K562 (cell line): ENCODE data around the gene EGFR. TPM values are rescaled to one million over a fixed set of nuclear protein-coding genes. Genes with fewer than 3 reads are reported as not detected.

Experiments
- ATAC-seq: fragments of 200-7000 bp; cut with Tn5 transposase; 3 replicates; pipeline ENCODE4 v1.9.1; 2020; ENCODE audit warnings: moderate library complexity
- BruUV-seq: library from RNA; stranded (reverse); fragments of 400-500 nt; replicated peaks from 2 replicates; lab custom pipeline; 2021; lab: Mats Ljungman, UMichigan
- CTCF ChIA-PET: fragments of 300-600 bp; formaldehyde crosslinking; extraction: SDS; loops from one replicate; lab custom pipeline; 2021; ENCODE audit warnings: low intra/inter-chr PET ratio; lab: Yijun Ruan, JAX
- POLR2A ChIA-PET: fragments of 300-600, 350-650 bp; sonication (Branson Sonifier 250); formaldehyde crosslinking; extraction: SDS; loops from one replicate; lab custom pipeline; 2021; ENCODE audit warnings: antibody characterized with exemption, inconsistent platforms; lab: Yijun Ruan, JAX
- DNase-seq, 4 experiments: peaks; one replicate each; pipeline versions ENCODE4 v3.0.0 to v3.0.0-alpha.2; 2011 to 2018; ENCODE audit warnings: low spot score in 3 of 4, mixed read lengths in 3 of 4; ENCODE audit errors: extremely low read depth in 1 of 4
- FAIRE-seq: peaks from 2 replicates; lab custom pipeline; 2011; peaks lifted over from hg19 to GRCh38; lab: Jason Lieb, UNC
- H2AFZ ChIP-seq: 2 replicates; pipeline ENCODE4 v1.6.0; 2011; ENCODE audit warnings: low read depth, low read length, control low read depth, inconsistent platforms
- H3K27ac ChIP-seq: fragments of 200-600 bp; 3 replicates; pipeline ENCODE4 v1.8.0; 2011; ENCODE audit warnings: low read depth, mild to moderate bottlenecking, control low read depth, inconsistent platforms, low read length, moderate library complexity, mixed read lengths; ENCODE audit errors: extremely low read depth
- H3K27me3 ChIP-seq, 2 experiments: fragments of 300-600 bp in 1 of 2; 2 replicates in 1 of 2; 3 replicates in 1 of 2; pipeline versions ENCODE4 v1.6.0 to v1.8.0; 2011; ENCODE audit warnings: inconsistent platforms in 2 of 2, low read length in 2 of 2, mild to moderate bottlenecking in 1 of 2, mixed read lengths in 1 of 2, moderate library complexity in 1 of 2; ENCODE audit not compliant: control insufficient read depth in 2 of 2, insufficient read depth in 2 of 2
- H3K36me3 ChIP-seq: fragments of 300-600 bp; 3 replicates; pipeline ENCODE4 v1.8.0; 2011; ENCODE audit warnings: mild to moderate bottlenecking, low read length, inconsistent platforms; ENCODE audit not compliant: control insufficient read depth, insufficient read depth
- H3K4me1 ChIP-seq, 2 experiments: fragments of 200-600 bp in 1 of 2; replicated peaks in 1 of 2; 2 replicates in 1 of 2; 3 replicates in 1 of 2; pipeline versions ENCODE4 v1.5.1 to v1.8.0; 2011; ENCODE audit warnings: inconsistent platforms in 2 of 2, low read length in 2 of 2, mild to moderate bottlenecking in 1 of 2, mixed read lengths in 1 of 2, moderate library complexity in 1 of 2; ENCODE audit not compliant: control insufficient read depth in 2 of 2, insufficient read depth in 2 of 2
- H3K4me2 ChIP-seq: 2 replicates; pipeline ENCODE4 v1.6.1; 2011; ENCODE audit warnings: low read length, control low read depth, inconsistent platforms, mixed read lengths; ENCODE audit not compliant: insufficient read depth
- H3K4me3 ChIP-seq: fragments of 200-600 bp; sonication (generic), shearing (Covaris generic); 2 replicates; pipeline ENCODE4 v1.5.1; 2016; ENCODE audit warnings: control low read depth, inconsistent platforms
- H3K79me2 ChIP-seq: fragments of 200-600 bp; 3 replicates; pipeline ENCODE4 v1.8.0; 2011; ENCODE audit warnings: low read length, inconsistent platforms; ENCODE audit not compliant: control insufficient read depth, insufficient read depth
- H3K9ac ChIP-seq, 2 experiments: 2 replicates each; pipeline versions ENCODE4 v1.6.0 to v1.6.1; 2011; ENCODE audit warnings: low read depth in 2 of 2, low read length in 2 of 2, control low read depth in 1 of 2, inconsistent platforms in 1 of 2, mild to moderate bottlenecking in 1 of 2, mixed read lengths in 1 of 2; ENCODE audit not compliant: insufficient read depth in 1 of 2
- H3K9me1 ChIP-seq: one replicate; pipeline ENCODE4 v1.6.0; 2011; ENCODE audit warnings: inconsistent platforms, mild to moderate bottlenecking, low read length, moderate library complexity; ENCODE audit not compliant: control insufficient read depth, insufficient read depth
- H3K9me3 ChIP-seq: replicated peaks from 2 replicates; pipeline ENCODE4 v1.5.1; 2011; ENCODE audit warnings: low read depth, low read length, inconsistent platforms; ENCODE audit not compliant: control insufficient read depth, insufficient read depth
- H4K20me1 ChIP-seq: replicated peaks from 2 replicates; pipeline ENCODE4 v1.6.1; 2011; ENCODE audit warnings: low read length, inconsistent platforms, mixed read lengths; ENCODE audit not compliant: control insufficient read depth, insufficient read depth
- E2F3 ChIP-seq: fragments of 250-450 bp; sonication (Bioruptor Pico); IDR thresholded peaks from 2 replicates; pipeline ENCODE4 v1.4.0; 2020; ENCODE audit warnings: mild to moderate bottlenecking
- SMAD3 ChIP-seq: fragments of 450-650 bp; formaldehyde crosslinking; conservative IDR thresholded peaks from 2 replicates; pipeline ENCODE4 v1.4.0; 2020; ENCODE audit warnings: mild to moderate bottlenecking
- TCF3 ChIP-seq: sonication (generic); formaldehyde crosslinking; IDR thresholded peaks from 2 replicates; pipeline ENCODE4 v1.4.0; 2020; ENCODE audit warnings: mild to moderate bottlenecking, missing genetic modification reagents
- ZFP30 ChIP-seq: fragments of 250-450 bp; sonication (Bioruptor Pico); IDR thresholded peaks from 2 replicates; pipeline ENCODE4 v1.8.0; 2022; ENCODE audit warnings: moderate library complexity, mild to moderate bottlenecking, inconsistent platforms, borderline replicate concordance
- ZNF175 ChIP-seq: fragments of 200-800 bp; sonication (Bioruptor generic); IDR thresholded peaks from 2 replicates; pipeline ENCODE4 v1.6.1; 2016; ENCODE audit warnings: low read depth, mild to moderate bottlenecking, missing genetic modification characterization, missing compliant biosample characterization
- ZNF778 ChIP-seq: fragments of 450-650 bp; formaldehyde crosslinking; IDR thresholded peaks from 2 replicates; pipeline ENCODE4 v1.4.0; 2020; ENCODE audit warnings: mild to moderate bottlenecking, moderate library complexity
- WGBS: fragments of 100-300 bp; shearing (Covaris generic); methylation state at CpG from one replicate; pipeline ENCODE4 v1.1.6; 2016; ENCODE audit warnings: low coverage, mixed read lengths; ENCODE audit not compliant: insufficient coverage; ENCODE audit errors: missing lambda C conversion rate; 5-methylcytosine and 5-hydroxymethylcytosine counted together
- in situ Hi-C: fragments of 300-500 bp; cut with MboI; formaldehyde crosslinking; loops from 4 replicates; pipeline ENCODE4 v1.15.0; 2018; ENCODE audit warnings: inconsistent platforms, mixed read lengths
- intact Hi-C: fragments of 100-400 bp; cut with micrococcal nuclease; formaldehyde crosslinking; loops from 2 replicates; pipeline ENCODE4 v1.14.2; 2022
- polyA plus RNA-seq, 8 experiments: library from polyadenylated mRNA; depleted of rRNA in 4 of 8; stranded (reverse) in 5 of 8; unstranded in 3 of 8; fragments of >200 nt; fragmentation: Nextera tagmentation in 2 of 8; fragmentation: Illumina TruSeq in 1 of 8; extraction: Ambion mirVana in 2 of 8; extraction: Trizol in 1 of 8; gene quantifications; 2 replicates each; pipeline versions ENCODE4 v1.2.1 to v1.2.3, GENCODE V29; 2011 to 2014; ENCODE audit warnings: inconsistent platforms in 1 of 8, missing spikeins in 1 of 8
- total RNA-seq, 7 experiments: library from RNA; depleted of rRNA in 6 of 7; stranded (reverse); fragments of >200 nt in 6 of 7; fragmentation: Illumina TruSeq in 2 of 7; extraction: Trizol in 2 of 7; gene quantifications; 2 replicates each; pipeline versions ENCODE4 v1.2.1 to v1.2.3, GENCODE V29; 2011 to 2021; ENCODE audit warnings: low replicate concordance in 1 of 7
- TF ChIP-seq, protein P1 (sequence below), 3 experiments: fragments of 200-800 bp in 1 of 3; sonication (Bioruptor generic) in 1 of 3; sonication (generic) in 1 of 3; formaldehyde crosslinking in 1 of 3; IDR thresholded peaks; 2 replicates each; pipeline versions ENCODE4 v1.6.1 to v1.8.0; 2016 to 2022; ENCODE audit warnings: mild to moderate bottlenecking in 2 of 3, missing compliant biosample characterization in 2 of 3, missing genetic modification characterization in 2 of 3, missing genetic modification reagents in 1 of 3

Gene EGFR
- total and polyA plus RNA-seq, 9 of the 15 experiments (the other 6 are each of a cell fraction or from before 2014, with no cell fraction given) = 0.13 TPM; not detected in 8

DNA sequence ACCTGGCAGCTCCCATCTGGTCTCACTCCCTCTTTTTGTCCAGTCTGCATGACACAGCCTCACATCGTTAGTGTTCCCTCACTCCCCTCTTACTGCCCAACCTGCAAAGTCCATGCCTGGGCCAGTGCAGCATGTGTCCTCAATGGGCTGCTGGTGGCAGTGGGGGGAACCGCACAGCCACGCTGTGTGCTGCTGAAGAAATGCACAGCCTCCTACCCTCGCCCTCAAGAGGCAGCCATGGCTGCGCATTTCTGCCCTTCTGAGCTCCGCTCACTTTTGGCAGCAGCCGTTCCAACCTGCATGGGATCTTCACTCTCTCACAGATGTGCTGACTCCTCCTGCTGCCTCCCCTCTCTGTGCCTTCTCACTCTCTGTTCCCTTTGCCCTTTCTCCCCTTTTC, 103.4 kb downstream of the EGFR start:
- no peaks in the 10 kb centered on the region for H3K36me3 ChIP-seq
- no TSS peak for BruUV-seq
- ATAC-seq (no peak), FAIRE-seq (no peak), DNase-seq (no peak)
- no peak overlapping the region for H3K4me3 ChIP-seq
- H4K20me1 ChIP-seq = no peaks in the 10 kb centered on the region
- H3K9me1 ChIP-seq = no peaks in the 10 kb centered on the region
- H3K4me2 ChIP-seq = no peak overlapping the region
- 35% methylated on average over 7 of the region's 7 CpGs for WGBS
- H3K4me1 ChIP-seq = peaks cover 2 to 4% of the 10 kb centered on the region in 2 experiments; a peak in 2 of 5 replicates
- no peaks in the 10 kb centered on the region for H3K79me2 ChIP-seq
- TF ChIP-seq ZNF778 (CRISPR knock-in tag) = no peak
- TF ChIP-seq, protein P1, sequence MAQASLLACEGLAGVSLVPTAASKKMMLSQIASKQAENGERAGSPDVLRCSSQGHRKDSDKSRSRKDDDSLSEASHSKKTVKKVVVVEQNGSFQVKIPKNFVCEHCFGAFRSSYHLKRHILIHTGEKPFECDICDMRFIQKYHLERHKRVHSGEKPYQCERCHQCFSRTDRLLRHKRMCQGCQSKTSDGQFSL (CRISPR knock-in tag; IDR thresholded peaks at IDR 0.05) = no peak
- TF ChIP-seq, protein P1 (tag; IDR thresholded peaks at IDR 0.05) = no peak
- no peak for TF ChIP-seq SMAD3 (CRISPR knock-in tag)
- TF ChIP-seq TCF3 = no peak
- no peak for TF ChIP-seq ZNF175
- no peak for TF ChIP-seq ZFP30 (CRISPR knock-in tag)
- TF ChIP-seq E2F3 = no peak
- TF ChIP-seq, all 486 proteins: peak for 0
- no peak overlapping the region for H2AFZ ChIP-seq
- intact Hi-C loops = no loop called here
- ChIA-PET CTCF (no interaction called here), POLR2A (no interaction called here)
- H3K27me3 ChIP-seq = no peaks in the 10 kb centered on the region
- no peaks in the 10 kb centered on the region; the same call in 1 of the 2 replicates for H3K9me3 ChIP-seq
- H3K27ac ChIP-seq = no peak overlapping the region
- in situ Hi-C loops = no loop called here
- H3K9ac ChIP-seq = no peak overlapping the region
